ENCODE measurements around the gene CD84.

DNA sequence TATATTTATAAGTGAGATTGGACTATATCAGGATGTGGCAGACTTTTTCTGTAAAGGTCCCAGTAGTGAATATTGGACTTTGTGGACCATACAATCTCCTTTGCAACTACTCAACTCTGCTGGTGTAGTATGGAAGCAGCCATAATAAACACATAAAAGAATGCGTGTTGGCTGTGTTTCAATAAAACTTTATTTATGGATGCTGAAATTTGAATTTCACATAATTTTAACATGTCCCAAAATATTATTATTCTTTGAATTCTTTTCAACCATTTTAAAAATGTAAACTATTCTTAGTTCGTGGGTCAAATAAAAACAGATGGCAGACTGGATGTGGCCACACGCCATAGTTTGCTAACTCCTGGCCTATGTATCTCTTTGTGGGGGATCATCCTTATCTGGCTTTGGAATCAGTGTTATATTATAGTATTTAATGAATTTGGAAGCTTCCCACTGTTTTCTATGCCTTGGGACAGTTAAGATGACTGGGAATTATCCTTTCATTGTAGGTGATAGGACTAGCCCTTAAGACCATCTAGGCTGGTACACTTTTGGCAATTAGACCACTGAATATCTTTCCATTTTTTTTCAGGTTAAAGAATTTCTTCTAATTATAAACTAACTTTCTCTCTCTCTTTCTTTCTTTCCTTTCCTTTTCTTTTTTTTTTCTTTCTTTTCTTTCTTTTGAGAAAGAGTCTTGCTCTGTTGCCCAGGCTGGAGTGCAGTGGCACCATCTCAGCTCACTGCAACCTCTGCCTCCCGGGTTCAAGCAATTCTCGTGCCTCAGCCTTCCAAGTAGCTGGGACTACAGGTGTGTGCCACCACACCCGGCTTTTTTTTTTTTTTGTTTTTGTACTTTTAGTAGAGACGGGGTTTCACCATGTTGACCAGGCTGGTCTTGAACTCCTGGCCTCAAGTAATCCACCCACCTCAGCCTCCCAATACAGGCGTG, 41.3 kb downstream of the CD84 start:
- TF ChIP-seq CTCF (IDR thresholded peaks at IDR 0.05; ENCODE audit: low read depth, low read length) (no peak), POLR2A (IDR thresholded peaks at IDR 0.05; ENCODE audit: extremely low read depth, insufficient read length) (no peak), MYC (IDR thresholded peaks at IDR 0.05; ENCODE audit: low read depth, low read length) (no peak)
- TF ChIP-seq, protein P1, sequence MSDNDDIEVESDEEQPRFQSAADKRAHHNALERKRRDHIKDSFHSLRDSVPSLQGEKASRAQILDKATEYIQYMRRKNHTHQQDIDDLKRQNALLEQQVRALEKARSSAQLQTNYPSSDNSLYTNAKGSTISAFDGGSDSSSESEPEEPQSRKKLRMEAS (IDR thresholded peaks at IDR 0.05; ENCODE audit: low read depth, low read length): no peak
